Measurements from ENCODE around the gene NALCN.

DNA sequence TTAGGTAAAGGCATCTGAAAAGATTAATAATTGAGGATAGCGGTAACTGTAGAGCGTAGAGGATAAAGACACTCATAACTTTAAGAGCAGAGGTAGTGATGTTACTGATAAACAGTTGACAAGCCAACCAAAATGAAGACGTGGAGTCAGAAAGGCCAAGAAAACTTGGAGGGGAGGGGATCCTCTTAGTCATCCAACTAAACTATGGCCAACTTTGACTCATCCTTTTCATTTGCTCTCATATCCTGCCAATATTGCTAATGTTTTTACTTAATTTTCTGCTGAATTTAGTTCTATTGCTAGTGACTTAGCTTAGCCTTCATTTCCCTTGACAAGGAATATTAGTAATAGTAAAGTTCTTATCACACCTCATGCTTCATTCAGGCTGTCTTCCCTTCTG is 49.6 kb upstream of the NALCN start:
- TF ChIP-seq, protein P1, sequence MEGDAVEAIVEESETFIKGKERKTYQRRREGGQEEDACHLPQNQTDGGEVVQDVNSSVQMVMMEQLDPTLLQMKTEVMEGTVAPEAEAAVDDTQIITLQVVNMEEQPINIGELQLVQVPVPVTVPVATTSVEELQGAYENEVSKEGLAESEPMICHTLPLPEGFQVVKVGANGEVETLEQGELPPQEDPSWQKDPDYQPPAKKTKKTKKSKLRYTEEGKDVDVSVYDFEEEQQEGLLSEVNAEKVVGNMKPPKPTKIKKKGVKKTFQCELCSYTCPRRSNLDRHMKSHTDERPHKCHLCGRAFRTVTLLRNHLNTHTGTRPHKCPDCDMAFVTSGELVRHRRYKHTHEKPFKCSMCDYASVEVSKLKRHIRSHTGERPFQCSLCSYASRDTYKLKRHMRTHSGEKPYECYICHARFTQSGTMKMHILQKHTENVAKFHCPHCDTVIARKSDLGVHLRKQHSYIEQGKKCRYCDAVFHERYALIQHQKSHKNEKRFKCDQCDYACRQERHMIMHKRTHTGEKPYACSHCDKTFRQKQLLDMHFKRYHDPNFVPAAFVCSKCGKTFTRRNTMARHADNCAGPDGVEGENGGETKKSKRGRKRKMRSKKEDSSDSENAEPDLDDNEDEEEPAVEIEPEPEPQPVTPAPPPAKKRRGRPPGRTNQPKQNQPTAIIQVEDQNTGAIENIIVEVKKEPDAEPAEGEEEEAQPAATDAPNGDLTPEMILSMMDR (IDR thresholded peaks at IDR 0.05), result no peak
- no peak for TF ChIP-seq POLR2A (IDR thresholded peaks at IDR 0.05)

Data from lower leg skin (tissue), 3 donors.